Endometrium (tissue), 2 donors: ENCODE results near the gene DACT2.
"Not testable (repeated sequence)": the region's sequence is repeated elsewhere in the genome, so short reads cannot be mapped to it uniquely, and the experiment has no call there.

ENCODE experiments used
- FAIRE-seq: peaks from 2 replicates; lab custom pipeline; 2012; peaks lifted over from hg19 to GRCh38; lab: Jason Lieb, UNC
- donor health status: control.
- donor health status: control.

DACT2 gene, protein sequence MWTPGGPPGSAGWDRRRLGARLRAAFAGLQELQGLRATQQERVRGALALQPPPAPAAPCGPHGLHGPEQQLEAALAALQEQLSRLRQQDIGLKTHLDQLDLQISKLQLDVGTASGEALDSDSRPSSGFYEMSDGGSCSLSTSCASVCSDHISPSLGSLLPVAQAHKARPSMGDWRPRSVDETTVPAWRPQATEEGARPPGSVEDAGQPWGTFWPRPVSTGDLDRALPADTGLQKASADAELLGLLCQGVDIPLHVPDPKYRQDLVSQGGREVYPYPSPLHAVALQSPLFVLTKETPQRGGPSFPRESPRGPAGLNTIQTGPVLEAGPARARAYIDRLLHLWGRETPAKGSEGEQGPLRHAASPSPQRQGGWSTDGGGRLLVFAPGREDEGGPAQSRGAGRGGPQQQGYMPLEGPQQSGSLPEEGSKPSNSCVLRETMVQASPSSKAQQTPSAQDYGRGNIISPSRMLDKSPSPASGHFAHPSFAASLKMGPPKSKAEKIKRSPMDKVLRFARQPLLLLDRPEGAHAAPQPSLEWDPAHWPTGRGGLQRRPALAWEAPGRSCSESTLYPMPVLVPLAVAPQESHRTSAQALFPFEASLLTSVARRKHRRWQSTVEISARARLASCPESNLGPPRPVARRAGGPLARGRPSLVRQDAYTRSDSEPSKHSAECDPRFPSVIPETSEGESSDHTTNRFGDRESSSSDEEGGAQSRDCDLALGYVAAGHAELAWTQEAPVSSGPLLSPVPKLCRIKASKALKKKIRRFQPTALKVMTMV

DNA sequence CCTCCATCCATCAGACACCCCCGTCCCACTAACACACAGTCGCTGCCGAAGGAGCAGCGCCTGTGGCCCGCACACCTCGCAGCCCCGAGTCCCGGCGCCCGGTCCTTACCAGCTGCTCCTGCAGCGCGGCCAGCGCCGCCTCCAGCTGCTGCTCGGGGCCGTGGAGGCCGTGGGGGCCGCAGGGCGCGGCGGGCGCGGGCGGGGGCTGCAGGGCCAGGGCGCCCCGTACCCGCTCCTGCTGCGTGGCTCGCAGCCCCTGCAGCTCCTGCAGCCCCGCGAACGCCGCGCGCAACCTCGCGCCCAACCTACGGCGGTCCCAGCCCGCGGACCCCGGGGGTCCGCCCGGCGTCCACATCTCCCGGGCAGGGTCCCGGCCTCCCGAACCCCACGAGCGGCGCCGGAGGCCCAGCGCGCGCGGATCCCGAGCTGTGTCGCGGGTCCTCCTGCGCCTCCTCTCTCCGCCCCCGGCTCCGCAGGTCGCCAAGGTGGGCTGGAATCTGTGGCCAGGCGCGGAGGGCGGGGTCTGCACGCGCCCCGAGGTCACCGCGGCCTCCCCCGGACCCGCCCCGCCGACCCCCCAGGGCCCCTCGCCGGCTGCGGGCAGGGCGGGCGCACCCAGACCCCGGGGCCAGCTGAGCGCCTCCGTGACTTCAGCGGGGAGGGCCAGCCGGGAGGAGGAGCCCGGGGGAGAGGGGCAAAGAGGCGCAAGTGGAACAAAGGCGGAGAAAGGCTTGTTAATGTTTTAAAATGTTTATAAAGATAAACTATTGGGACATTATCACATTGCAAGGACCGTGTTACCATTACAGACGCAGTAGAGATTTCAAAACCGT, at the start of gene DACT2:
Gene DACT2, minus strand, starts transcription at position 499 of the 833 bp plus-strand sequence. Its CDS starts 144 bp downstream, at position 355.
- no peak for FAIRE-seq

DNA sequence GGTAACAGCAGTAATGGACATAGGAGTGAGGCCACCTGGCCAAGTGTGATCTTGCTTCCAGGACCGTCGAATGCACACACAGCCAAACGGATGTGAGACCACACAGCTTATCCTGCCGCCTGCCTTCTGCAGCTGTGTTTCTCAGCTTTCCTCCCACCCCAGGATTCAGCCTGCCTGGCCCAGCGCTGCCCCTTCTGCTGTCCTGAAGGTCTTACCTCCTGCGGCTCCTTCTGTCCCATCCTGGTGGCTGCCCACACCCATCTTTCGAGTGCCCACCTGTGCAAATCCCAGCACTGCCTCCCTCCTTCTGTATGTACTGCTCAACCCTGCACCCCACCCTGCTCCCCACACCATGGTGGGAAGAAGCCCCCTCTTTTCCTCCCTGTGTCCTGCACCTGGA, 49.4 kb upstream of the DACT2 start:
- FAIRE-seq, result no peak

DNA sequence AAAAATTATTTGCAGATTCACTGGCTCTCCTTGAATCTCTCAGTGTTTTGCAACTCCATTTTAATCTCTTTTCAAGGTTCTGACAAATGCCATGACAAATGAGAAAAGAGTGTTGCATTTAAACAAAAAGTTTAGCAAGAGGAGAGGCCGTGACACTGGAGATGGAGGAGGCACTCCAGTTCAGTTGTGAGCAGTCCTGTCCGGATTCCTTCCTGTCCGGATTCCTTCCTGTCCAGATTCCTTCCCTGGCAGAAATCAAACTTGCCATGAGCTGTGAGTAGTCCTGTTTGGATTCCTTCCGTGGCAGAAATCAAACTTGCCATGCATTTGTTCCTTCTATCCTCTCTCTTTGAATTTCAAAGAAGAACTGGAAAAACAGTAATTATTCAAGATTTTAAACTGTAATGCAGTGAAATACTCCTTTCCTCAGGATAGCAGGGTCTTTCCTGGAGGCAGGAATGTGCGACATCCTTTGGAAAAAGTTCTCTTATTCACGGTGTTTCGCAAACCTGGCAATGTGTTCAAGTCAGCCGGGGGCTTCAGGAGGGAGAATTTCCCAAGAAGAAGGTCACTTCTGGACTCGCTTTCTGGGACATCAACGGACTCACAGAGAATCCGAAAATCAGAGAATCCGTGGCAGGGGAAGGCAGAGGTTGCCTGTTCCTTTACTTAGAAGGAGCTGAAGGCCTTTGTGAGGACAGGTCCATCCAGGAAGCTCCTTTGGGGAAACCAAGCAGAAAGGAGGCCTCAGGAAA, 48.7 kb upstream of the DACT2 start:
- no peak for FAIRE-seq

DNA sequence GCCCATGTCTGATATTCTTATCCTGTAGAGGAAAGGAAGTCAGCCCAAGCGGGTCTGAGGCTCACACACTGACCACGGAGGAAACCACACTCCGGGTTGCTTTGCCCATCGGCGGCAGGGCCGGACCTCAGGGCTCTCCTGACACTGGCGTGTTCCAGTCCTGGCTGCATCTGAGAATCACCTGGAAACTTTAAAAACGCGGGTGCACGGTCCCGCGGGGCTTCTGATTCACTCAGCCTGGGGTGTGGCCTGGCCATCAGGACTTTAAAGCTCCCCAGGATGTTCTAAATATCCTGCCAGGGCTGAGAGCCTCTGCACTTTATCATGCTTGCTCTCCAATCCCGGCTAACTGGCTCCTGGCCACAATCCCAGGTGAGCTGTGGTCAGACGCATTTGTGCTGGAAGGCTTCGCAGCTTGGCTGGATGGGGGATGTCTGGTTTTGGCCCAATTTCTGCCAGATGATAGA, 47.7 kb upstream of the DACT2 start:
- no peak for FAIRE-seq

DNA sequence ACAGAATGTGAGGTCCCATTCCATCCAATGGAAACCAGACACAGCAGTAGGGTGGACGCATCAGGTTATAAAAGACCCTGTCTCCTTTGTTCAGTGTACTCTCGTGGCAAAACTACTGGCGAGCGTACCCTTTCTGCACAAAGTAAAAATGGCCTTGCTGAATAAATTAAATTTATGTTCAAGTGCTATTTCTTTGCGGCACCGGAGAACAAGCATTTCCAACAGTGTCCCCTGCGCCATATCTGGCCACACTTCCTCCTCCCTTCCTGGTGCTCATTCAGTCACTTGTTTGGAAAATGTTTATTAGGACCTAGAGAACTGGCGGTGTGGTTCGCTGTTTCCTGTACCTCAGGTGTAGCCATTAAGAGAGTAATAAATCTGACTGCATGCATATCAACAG, 46.9 kb upstream of the DACT2 start:
- FAIRE-seq, result no peak

DNA sequence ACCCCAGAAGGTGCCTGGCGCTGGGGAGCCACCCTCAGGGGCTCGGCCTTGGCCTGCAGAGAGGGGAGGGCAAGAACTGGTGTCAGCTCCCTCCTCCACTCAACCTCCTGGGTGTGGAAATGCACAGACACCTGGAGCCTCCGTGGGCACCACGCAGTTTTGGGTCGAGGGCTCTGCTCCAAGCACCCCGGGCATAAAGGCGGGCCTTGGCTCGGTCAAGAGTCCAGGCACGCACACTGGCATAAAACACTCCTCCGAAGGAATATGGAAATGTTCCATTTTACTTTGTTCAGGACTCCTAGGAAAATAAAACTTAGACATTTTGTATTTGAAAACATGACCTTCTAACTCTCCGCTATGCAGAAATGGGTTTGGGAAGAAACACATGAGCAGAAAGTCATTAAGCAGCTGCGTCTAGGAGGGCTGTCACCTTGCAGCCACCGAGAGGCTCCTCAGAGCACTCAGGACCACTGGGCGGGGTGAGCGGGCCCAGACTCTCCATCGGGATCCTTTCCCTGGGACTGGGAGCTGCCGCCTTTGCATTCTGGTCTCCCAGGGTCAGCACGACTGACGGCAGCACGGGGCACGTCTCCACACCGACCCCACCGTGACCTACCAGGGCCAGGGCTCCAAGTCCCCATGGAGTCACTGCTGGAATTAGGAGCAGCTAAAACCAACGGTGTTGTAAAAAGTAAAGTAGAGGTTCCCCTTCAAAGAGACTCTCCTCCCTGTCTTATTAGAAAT, 46.0 kb upstream of the DACT2 start:
- no peak for FAIRE-seq

DNA sequence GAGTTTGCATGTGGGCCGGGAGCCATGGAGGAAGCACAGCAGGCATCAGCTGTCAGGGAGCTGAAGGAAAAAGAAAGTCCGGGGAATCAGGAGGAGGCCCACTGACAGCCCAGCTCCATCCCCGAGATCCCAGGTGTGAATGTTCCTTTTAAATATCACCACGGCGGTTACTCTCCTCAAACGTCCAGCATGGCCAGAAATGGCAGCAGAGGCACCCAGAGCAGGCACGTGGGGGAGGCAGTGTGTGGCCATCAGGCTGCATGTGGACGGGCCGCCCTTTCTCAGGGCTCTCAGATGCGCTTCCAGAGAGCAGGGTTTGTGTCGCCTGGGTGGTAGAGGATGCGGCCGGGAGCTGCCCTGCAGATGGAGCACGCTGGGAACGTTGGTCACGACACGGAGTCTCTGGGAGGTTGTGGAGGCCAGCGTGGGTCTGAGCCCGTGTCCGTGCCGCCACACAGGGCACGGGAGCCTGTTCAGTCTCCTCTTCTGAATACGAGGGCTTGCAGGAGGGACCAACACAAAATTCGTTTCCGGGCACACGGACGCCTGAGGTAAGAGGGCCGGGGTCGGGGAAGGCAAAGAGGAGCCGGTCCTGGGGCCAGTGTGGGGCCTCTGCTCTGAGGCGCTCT, 45.3 kb upstream of the DACT2 start:
- FAIRE-seq, result no peak

DNA sequence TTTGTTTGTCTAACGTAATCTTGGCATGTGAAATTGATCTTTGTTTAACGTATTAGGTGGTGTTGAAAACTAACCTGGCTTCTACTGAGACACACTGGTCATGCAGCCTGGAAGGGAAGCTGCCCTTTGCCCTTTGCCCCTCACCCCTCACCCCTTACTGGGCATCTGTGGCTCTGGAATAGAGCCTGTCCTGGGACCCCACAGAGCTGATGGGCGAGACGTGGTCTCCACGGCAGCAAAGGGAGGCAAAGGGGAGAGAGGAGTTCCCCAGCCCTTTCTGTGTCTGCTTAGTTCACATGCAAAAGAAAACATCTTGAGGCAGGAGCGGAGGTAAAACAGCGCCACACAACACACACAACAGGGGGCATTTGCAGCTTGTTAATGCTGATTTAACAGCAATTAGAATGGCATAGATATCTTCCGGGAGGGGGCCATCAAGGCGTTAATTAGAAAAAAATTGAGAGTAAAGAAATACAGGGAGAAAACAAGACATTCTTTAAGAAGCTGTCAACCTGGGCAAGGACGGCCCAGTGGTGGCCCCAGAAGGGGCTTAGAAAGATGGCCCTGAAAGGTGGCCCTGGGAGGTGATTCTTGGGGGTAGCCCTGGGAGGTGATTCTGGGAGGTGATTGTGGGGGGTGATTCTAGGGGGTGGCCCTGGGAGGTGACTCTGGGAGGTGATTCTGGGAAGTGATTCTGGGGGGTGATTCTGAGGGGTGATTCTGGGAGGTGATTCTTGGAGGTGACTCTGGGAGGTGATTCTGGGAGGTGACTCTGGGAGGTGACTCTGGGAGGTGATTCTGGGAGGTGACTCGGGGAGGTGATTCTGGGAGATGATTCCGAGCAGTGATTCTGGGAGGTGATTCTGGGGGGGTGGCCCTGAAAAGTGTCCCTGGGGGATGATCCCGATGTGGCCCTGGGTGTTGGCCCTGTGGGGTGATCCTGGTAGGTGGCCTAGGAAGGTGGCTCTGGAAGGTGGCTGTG, 44.5 kb upstream of the DACT2 start:
- no peak for FAIRE-seq

DNA sequence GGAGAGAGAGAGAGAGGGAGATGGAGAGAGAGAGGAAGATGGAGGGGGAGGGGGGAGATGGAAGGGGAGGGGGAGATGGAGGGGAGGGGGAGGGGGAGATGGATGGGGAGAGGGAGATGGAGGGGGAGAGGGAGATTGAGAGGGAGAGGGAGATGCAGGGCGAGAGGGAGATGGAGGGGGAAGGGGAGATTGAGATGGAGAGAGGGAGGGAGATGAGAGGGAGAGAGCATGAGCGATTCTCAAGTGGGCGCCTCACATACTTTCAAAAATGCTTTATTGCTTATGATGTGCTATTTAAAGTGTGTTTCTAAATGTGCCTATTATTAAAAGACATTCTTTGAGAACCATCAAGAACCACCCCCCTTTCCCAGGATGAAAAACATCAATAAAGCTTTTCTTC, 43.7 kb upstream of the DACT2 start:
- no peak for FAIRE-seq

DNA sequence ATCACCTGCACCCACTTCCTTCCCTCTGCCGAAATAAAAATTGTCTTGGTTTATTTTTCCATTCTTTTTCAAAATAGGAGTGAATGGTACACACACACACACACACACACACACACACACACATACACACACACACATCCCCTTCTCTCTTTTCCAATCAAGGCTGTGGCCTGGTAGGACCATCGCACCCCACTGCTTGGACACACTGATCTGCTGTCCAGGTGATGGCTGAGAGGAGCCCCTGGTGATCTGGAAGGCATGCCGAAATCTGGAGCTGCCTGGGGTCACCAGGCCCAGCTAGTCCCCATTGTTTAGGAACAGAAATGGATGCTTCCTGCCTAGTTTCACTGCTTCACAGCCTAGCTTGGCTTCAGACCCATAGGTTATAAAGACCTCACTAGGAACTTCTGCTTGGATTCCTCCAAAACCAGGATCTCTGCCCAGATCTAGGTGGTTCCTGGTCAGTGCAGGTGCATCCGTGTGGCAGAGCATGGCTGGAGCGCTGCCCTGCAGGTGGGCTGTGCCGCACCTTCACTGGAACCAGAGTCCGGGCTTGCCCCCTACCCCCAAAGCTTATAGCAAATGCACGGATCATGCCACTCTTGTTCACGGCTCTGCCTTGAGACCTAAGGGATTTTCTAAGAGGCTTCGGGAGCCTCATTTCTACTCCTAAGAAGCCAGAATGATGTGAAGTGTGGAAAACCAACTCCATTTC, 42.9 kb upstream of the DACT2 start:
- FAIRE-seq, result no peak

DNA sequence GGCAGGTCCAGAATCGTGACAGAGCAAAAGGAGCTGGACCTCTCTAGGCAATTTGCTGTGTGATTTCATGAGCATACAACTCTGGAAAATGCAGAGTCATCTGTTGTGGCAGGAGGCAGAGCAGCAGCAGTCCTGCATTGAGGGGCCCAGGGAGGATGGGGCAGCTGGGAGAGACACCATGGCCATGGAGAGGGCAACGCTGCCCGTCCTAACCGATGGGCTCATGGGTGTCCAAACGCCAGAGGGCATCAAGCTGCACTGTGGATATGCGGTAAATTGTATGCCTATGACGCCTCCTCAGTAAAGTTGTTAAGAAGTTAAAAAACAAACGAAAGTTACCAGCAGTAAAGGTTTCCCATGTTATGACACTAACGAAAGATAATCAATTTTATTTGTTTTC, 42.2 kb upstream of the DACT2 start:
- FAIRE-seq, result no peak

DNA sequence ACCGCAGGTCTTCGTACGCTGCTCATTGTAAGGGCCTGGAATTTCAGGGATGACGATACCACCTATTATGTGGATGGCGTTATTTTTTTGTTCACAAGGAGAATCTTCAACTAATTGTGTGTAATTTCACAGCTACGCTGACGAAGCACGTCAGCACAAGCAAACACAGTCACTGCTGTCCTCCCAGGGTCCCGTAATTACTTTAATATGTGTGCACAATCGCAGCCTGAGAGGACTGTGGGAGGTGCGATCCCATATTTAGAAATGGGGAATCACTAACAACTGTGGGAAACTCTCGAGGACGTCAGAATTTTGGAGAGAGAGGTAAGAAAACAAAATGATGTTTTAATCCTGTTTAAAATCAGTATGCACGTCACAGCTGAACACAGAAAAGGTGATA, 40.2 kb upstream of the DACT2 start:
- FAIRE-seq, result no peak

DNA sequence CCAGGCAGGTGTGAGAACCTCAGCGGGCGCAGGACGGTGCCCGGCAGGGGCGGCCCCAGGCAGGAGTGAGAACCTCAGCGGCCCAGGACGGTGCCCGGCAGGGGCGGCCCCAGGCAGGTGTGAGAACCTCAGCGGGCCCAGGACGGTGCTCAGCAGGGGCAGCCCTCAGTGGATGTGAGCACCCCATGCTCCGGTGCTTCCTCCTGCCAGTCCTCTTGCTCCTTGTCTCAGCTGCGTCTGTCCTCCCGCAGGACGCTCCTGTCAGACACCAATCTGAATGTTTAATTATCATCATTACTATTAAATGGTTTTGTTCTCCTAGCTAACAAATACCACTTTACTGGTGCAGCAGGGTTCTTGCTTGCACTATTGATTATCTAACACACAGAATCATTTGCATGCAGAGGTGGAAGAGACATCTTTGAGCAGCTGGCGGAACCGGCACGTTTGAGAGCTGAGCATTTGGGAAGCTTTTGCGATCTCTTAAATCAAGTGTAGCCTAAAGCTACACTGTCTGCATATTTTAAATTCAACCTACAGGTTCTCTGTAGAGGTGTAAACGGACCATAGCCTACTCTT, 39.4 kb upstream of the DACT2 start:
- no peak for FAIRE-seq

DNA sequence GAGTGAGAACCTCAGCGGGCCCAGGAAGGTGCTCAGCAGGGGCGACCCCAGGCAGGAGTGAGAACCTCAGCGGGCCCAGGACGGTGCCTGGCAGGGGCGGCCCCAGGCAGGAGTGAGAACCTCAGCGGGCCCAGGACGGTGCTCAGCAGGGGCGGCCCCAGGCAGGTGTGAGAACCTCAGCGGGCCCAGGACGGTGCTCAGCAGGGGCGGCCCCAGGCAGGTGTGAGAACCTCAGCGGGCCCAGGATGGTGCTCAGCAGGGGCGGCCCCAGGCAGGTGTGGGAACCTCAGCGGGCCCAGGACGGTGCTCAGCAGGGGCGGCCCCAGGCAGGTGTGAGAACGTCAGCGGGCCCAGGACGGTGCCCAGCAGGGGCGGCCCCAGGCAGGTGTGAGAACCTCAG, 37.3 kb upstream of the DACT2 start:
- FAIRE-seq, result not testable (repeated sequence)

DNA sequence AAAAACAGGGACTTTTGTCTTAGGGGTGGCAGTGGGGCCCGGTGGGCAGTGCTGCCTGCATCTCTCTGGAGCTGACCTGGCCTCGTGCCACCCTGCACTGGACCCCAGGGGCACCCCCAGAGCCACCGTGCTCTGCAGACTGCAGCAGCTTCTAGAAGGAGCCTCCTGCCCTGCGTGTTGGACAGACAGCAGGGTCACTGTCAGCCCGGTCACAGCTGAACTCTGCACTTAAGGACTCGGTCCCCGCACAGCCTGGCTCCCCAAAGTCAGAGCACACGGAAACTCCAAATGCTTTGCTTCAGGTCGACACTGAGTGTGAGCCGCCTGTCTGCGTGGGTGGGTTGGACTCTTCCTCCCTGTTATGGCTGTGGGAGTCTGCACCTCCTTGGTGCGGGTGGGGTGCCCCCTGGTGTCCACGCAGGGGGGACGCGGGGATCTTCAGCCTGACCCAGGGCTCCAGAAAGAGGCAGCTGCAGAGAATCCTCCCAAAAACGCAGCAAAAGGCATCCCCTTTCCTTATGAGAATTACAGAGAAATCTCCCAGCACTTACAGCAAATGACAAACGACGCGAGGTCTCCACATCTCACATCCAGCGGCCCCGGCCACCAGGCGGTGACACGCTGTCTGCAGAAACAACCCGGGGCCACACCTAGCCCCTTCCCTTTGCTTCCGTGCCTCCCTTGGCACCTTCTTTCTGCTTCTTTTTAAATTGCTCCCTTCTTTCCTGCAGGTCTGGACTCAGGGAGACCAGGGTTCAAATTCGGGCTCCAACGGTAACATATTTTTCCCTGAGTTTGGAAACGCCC, 36.3 kb upstream of the DACT2 start:
- no peak for FAIRE-seq

DNA sequence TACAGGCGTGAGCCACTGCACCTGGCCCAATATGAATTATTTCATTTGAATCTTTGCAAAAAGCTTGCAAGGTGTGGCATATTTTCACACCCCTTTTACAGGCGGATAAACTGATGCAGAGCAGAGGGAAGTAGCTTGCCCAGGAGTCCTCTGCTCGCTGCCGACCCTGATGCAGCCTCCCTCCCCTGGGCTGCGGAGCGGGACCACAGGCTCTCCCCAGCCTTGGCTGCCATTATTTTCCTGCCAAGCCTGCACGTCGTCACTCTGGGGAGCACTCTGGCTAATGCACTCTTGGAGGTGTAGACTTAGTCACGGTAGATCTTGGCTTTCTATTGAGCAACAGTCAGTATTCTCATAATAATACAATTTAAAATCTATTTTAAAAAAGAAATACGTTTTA, 34.8 kb upstream of the DACT2 start:
- FAIRE-seq, result no peak

DNA sequence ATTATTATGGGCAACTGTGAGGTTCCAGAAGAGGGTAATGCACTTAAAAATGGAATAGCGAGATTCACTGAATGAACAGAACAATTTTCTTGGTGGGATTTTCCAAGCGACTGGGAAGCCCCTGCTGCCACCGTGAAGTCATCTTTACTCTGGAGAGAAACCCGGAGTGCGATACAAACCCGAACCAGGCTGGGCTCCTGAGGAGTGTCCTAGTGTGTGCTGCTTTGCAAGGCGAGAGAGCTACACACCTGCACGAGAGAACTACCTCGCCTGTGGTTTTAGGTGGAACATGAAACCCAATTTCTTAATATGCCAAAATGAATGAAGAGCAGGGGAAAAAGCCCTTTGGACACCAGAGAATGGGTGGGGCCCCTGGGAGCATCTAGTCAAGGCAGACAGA, 33.5 kb upstream of the DACT2 start:
- no peak for FAIRE-seq
